A673 (cell line): ENCODE results near the gene IFNG.

Experiments used
- EZH2 ChIP-seq: fragments of 200-600 bp; sonication (generic); IDR thresholded peaks from 2 replicates; pipeline ENCODE4 v1.6.1; 2017; ENCODE audit warnings: borderline replicate concordance, low read depth, mild to moderate bottlenecking, mixed read lengths, antibody characterized with exemption, low read length; ENCODE audit not compliant: poor library complexity, severe bottlenecking
- TF ChIP-seq, protein P1 (sequence below): fragments of 300-800, 200-600 bp; sonication (generic); conservative IDR thresholded peaks from 2 replicates; pipeline ENCODE4 v1.5.1; 2017; ENCODE audit warnings: low read depth, mild to moderate bottlenecking, antibody characterized with exemption, low read length, moderate library complexity, mixed read lengths

DNA sequence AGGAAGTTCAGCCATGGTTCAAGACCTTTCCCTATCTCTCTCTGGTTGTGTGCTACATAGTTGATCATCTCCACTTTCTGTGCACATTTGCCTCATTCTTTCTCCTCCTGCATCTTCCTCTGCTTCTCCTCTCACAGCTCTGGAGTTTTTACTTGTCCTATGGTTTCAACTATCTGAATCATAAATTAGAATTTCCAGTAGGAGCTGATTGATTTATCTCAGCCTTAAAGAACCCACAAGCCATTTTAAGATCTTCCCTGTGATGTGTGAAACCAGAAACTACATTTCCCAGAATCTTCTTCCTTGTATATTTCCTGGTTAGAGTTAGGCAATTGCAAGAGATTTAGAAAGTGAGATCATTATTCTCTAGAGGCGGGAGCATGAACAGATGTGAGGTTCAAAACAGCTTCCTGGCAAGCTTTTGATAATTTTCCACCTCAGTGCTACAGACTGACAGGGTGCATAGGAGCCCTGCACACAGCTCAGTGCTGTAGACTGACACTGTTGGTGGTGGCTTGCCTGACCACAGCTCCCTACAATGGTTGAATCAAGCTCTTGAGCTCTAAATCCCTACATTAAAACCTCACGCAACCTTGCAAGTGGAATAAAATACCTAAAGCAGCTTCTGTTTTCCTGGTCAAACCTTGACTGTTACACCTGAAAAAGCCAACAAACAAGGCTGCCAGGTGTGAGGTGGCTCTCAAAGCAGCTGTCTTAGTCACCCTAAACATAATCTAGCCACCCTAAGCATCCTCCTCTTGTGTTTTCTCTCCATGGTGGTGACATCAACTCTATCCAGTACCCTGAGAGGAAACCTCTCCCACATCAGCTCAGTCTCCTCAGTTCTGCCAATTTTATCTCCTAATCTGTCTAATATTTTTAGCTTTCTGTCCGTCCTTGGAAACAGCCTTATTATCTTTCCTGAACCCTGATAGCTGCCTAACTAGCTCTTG lies 21.5 kb upstream of the IFNG start:
- TF ChIP-seq, protein P1, sequence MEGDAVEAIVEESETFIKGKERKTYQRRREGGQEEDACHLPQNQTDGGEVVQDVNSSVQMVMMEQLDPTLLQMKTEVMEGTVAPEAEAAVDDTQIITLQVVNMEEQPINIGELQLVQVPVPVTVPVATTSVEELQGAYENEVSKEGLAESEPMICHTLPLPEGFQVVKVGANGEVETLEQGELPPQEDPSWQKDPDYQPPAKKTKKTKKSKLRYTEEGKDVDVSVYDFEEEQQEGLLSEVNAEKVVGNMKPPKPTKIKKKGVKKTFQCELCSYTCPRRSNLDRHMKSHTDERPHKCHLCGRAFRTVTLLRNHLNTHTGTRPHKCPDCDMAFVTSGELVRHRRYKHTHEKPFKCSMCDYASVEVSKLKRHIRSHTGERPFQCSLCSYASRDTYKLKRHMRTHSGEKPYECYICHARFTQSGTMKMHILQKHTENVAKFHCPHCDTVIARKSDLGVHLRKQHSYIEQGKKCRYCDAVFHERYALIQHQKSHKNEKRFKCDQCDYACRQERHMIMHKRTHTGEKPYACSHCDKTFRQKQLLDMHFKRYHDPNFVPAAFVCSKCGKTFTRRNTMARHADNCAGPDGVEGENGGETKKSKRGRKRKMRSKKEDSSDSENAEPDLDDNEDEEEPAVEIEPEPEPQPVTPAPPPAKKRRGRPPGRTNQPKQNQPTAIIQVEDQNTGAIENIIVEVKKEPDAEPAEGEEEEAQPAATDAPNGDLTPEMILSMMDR, result no peak
- no peak for TF ChIP-seq EZH2
